Mesangial cell (primary cell): Measurements from ENCODE around the gene BNIP3. TPM values are rescaled to one million over a fixed set of nuclear protein-coding genes. Genes with fewer than 3 reads are reported as not detected.

ENCODE experiments used
- total RNA-seq: library from RNA; depleted of rRNA; stranded (reverse); fragments of >200 nt; gene quantifications from 2 replicates; pipeline ENCODE4 v1.2.3, GENCODE V29; 2015

BNIP3 gene, protein sequence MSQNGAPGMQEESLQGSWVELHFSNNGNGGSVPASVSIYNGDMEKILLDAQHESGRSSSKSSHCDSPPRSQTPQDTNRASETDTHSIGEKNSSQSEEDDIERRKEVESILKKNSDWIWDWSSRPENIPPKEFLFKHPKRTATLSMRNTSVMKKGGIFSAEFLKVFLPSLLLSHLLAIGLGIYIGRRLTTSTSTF
- 37.3 and 44.9 TPM in 2 replicates for total RNA-seq

GRCh38 chr10:131981429-131982184, at the start of gene BNIP3:
BNIP3 (minus strand) TSS chr10:131981923; CDS start chr10:131981806, 117 bp downstream.

Other genes with a start within 250 kb of the BNIP3 start
- 27.9 and 30.3 TPM in 2 replicates for gene PPP2R2D, start 80.9 kb downstream of the BNIP3 start, total RNA-seq
- under 0.01 and 0.13 TPM in 2 replicates for gene JAKMIP3, start 84.0 kb upstream of the BNIP3 start, total RNA-seq
- gene DPYSL4, start 205.0 kb upstream of the BNIP3 start, total RNA-seq, result 0.98 and 5.3 TPM in 2 replicates